ENCODE data around the gene WDR27.

The WDR27 gene

DNA sequence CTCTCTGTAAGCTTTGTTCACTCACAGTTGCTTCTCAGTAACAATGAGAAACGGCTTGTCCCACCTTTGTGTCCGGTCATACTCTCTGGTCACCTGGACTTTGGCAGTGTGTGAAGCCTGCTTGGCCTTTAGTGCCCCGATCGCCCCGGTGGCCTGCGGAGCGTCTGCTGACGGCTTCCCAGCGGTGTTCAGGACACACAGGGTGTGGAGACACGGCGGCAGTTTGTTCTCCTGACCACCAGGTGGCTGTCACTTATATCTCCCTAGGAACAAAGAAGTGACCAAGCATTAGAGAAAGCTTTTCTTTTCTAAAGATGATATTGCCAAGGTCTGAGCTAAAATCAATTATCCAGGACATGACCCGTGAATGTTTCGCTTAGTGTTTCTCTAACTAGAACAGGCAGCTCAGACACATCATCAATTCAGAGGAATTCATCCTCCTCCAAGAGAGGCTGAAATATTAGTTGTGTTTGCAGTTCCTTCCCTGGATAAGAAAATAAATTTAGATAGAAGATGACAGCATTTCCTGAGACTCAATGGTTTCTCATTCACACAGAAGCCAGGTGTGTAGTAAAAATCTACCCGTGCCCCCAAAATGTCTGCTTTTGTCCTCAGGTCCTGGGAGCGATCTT is 280.8 kb downstream of the WDR27 start:
- Histone ChIP-seq H3K9me3 (ENCODE audit: control insufficient read depth, low read length) (no peaks in the 10 kb centered on the region), H3K4me3 (ENCODE audit: extremely low read depth, insufficient read depth, low read length, poor library complexity, severe bottlenecking) (no peak overlapping the region), H3K27ac (ENCODE audit: low read depth, low read length, severe bottlenecking) (no peak overlapping the region), H3K36me3 (ENCODE audit: control insufficient read depth, insufficient read depth, low read length) (no peaks in the 10 kb centered on the region), H3K4me1 (ENCODE audit: control insufficient read depth, insufficient read depth, low read length, poor library complexity, severe bottlenecking) (no peaks in the 10 kb centered on the region)
- 74 to 77% methylated on average over 11 to 15 of the region's 15 CpGs for WGBS, 2 experiments (ENCODE audit: insufficient coverage in 2 of 2)

DNA sequence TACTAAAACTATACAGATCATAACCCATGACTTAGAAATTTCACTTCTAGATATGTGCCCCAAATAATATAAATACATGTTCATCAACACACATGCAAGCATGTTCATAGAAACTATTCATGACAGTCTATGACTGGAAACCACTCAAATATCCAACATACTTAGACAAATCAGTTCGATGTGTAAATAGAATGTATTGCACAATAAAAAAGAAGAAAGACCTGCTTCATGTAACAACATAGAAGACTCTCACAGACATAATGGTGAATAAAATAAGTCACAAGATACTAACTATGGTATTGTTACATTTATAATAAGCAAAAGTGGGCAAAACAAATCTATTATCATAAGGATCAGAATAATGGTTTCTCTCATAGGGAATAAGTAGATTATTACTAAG is 284.7 kb downstream of the WDR27 start:
- Histone ChIP-seq H3K9me3 (ENCODE audit: control insufficient read depth, low read length) (peaks cover 9% of the 10 kb centered on the region), H3K36me3 (ENCODE audit: control insufficient read depth, insufficient read depth, low read length) (no peaks in the 10 kb centered on the region), H3K27ac (ENCODE audit: low read depth, low read length, severe bottlenecking) (no peak overlapping the region), H3K4me3 (ENCODE audit: extremely low read depth, insufficient read depth, low read length, poor library complexity, severe bottlenecking) (no peak overlapping the region), H3K4me1 (ENCODE audit: control insufficient read depth, insufficient read depth, low read length, poor library complexity, severe bottlenecking) (no peaks in the 10 kb centered on the region)
- no CpG with 5 or more reads among the region's 1 CpG for WGBS, 2 experiments (ENCODE audit: insufficient coverage in 2 of 2)

DNA sequence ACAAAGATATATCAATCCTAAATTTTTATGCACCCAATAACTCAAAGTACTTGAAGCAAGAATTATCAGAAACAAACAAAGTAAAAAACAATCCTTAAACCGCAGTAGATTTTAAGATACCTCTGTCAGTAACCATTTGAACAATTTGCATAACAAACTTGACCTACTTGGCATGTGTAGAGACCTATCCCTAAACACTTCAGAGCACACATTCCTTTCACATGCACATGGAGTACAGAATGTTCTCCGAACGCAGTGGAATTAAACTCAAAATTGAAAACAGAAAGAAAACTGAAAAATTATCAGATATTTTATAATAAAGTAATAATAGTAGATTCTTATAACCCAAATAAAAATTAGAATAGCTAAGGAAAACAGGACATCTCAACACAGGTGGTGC is 285.6 kb downstream of the WDR27 start:
- Histone ChIP-seq H3K9me3 (ENCODE audit: control insufficient read depth, low read length) (peaks cover 9% of the 10 kb centered on the region), H3K27ac (ENCODE audit: low read depth, low read length, severe bottlenecking) (no peak overlapping the region), H3K36me3 (ENCODE audit: control insufficient read depth, insufficient read depth, low read length) (no peaks in the 10 kb centered on the region), H3K4me1 (ENCODE audit: control insufficient read depth, insufficient read depth, low read length, poor library complexity, severe bottlenecking) (no peaks in the 10 kb centered on the region), H3K4me3 (ENCODE audit: extremely low read depth, insufficient read depth, low read length, poor library complexity, severe bottlenecking) (no peak overlapping the region)
- 67 to 83% methylated on average over 1 of the region's 3 CpGs for WGBS, 2 experiments (ENCODE audit: insufficient coverage in 2 of 2)

DNA sequence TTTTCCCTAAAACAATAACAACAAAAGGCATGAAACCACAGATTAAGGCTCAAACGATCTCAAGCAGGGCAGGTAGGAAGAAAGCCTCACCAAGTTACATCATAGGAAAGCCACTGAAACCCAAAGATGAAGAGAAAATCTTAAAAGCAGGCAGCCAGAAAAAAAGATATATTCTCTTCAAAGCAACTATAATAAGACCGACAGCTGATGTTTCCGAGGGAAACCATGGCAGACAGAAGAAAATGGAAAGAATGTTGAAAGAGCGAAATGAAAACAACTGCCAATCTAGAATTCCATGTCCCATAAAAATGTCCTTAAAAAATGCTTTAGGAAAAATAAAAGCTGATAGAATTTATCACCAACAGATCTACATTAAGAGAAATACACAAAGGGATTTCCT is 286.6 kb downstream of the WDR27 start:
- H3K9me3 ChIP-seq (ENCODE audit: control insufficient read depth, low read length), result peaks cover 11% of the 10 kb centered on the region
- no peak overlapping the region for H3K27ac ChIP-seq (ENCODE audit: low read depth, low read length, severe bottlenecking)
- H3K4me1 ChIP-seq (ENCODE audit: control insufficient read depth, insufficient read depth, low read length, poor library complexity, severe bottlenecking), result no peaks in the 10 kb centered on the region
- 86% methylated on average over 1 of the region's 4 CpGs; no CpG with 5 or more reads in 1 of the 2 experiments for WGBS, 2 experiments (ENCODE audit: insufficient coverage in 2 of 2)
- H3K36me3 ChIP-seq (ENCODE audit: control insufficient read depth, insufficient read depth, low read length), result no peaks in the 10 kb centered on the region
- H3K4me3 ChIP-seq (ENCODE audit: extremely low read depth, insufficient read depth, low read length, poor library complexity, severe bottlenecking), result no peak overlapping the region

DNA sequence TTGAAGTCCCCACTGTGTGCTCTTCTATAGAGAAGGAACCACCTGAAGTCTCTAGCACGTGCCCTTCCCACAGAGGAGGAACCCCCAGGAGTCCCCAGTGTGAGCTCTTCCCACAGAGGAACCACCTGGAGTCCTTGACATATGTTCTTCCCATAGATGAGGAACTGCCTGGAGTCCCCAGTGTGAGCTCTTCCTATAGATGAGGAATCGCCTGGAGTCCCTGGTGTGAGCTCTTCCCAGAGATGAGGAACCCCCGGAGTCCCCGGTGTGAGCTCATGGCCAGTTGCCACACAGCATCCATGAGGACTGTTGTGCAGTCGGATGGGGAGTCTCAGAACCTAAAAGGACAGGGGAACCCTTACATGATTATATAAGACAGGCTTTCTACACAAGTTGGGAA is 290.1 kb downstream of the WDR27 start:
- WGBS, 2 experiments (ENCODE audit: insufficient coverage in 2 of 2), result 79 to 94% methylated on average over 2 to 3 of the region's 5 CpGs
- no peaks in the 10 kb centered on the region for H3K4me1 ChIP-seq (ENCODE audit: control insufficient read depth, insufficient read depth, low read length, poor library complexity, severe bottlenecking)
- no peak overlapping the region for H3K4me3 ChIP-seq (ENCODE audit: extremely low read depth, insufficient read depth, low read length, poor library complexity, severe bottlenecking)
- no peaks in the 10 kb centered on the region for H3K36me3 ChIP-seq (ENCODE audit: control insufficient read depth, insufficient read depth, low read length)
- no peak overlapping the region for H3K27ac ChIP-seq (ENCODE audit: low read depth, low read length, severe bottlenecking)
- peaks cover 20% of the 10 kb centered on the region for H3K9me3 ChIP-seq (ENCODE audit: control insufficient read depth, low read length)

DNA sequence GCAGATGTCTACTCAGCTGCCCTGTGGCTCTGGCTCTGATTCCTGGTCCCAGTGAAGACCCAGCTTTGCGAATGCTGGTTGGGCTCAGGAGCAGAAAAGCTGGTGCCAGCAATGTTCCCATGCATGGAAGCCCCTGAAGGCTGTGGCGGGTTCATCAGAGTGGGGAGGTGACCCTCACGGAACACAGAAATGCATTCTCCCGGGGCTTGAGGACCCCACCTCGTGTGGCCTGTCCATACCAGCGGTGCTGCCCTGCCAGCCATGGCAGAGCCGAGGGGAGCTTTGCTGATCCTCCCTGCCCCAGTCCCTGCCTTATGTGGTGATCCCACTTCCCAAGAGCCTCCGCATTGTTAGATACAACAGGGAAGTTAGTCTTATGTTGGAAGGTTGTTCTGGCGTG is 290.5 kb downstream of the WDR27 start:
- no peak overlapping the region for H3K27ac ChIP-seq (ENCODE audit: low read depth, low read length, severe bottlenecking)
- no peaks in the 10 kb centered on the region for H3K4me1 ChIP-seq (ENCODE audit: control insufficient read depth, insufficient read depth, low read length, poor library complexity, severe bottlenecking)
- 91 to 94% methylated on average over 6 to 9 of the region's 9 CpGs for WGBS, 2 experiments (ENCODE audit: insufficient coverage in 2 of 2)
- H3K9me3 ChIP-seq (ENCODE audit: control insufficient read depth, low read length), result peaks cover 20% of the 10 kb centered on the region
- no peak overlapping the region for H3K4me3 ChIP-seq (ENCODE audit: extremely low read depth, insufficient read depth, low read length, poor library complexity, severe bottlenecking)
- no peaks in the 10 kb centered on the region for H3K36me3 ChIP-seq (ENCODE audit: control insufficient read depth, insufficient read depth, low read length)

DNA sequence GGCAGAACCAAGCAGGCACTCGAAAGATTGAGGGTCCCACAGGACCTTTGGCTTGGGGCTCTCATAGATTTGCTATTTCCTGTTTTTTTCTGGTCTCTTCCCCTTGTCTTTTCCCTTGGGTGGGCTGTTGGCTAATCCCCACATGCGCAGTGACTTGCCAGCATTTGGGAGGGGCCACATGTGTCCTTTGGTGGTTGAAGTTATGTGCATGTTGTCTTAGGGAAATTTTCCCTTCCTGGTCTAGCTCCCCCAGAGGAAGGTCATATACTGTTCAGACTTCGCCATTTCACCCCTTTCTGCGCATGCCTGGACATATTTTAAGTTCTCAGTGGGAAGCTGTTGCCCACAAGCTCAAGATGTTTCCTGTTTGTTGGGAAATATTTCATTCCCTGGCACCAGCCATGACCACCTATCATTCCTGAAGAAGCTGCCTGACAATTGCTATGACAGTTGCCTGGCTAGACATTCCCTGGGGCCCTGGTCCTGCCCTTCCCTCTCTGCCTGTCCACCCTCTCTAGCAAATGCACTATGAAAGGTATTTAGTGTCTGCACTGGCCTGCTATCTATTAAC is 292.0 kb downstream of the WDR27 start:
- H3K4me1 ChIP-seq (ENCODE audit: control insufficient read depth, insufficient read depth, low read length, poor library complexity, severe bottlenecking), result no peaks in the 10 kb centered on the region
- no peaks in the 10 kb centered on the region for H3K36me3 ChIP-seq (ENCODE audit: control insufficient read depth, insufficient read depth, low read length)
- peaks cover 15% of the 10 kb centered on the region for H3K9me3 ChIP-seq (ENCODE audit: control insufficient read depth, low read length)
- H3K4me3 ChIP-seq (ENCODE audit: extremely low read depth, insufficient read depth, low read length, poor library complexity, severe bottlenecking), result no peak overlapping the region
- no peak overlapping the region for H3K27ac ChIP-seq (ENCODE audit: low read depth, low read length, severe bottlenecking)
- WGBS, 2 experiments (ENCODE audit: insufficient coverage in 2 of 2), result 88 to 90% methylated on average over 3 to 4 of the region's 4 CpGs

DNA sequence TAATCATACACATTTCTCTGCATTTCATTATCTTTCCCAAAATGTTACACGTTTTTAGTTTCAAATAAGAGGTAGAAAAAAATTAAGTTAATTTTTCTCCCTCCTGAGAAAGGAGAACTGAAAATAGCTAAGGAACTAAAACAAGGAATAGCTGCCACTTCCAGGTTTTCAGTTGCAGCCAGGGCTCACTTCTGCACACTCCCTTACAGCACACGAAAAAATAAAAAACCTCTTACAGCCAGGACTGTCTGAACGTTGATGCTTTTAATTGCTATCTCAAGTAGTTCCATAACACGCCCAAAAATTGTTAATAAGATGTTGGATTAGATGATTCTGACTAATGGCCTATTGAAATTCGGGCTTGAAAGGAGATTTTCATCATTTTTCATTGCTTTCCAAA is 294.5 kb downstream of the WDR27 start:
- WGBS, 2 experiments (ENCODE audit: insufficient coverage in 2 of 2), result 80 to 100% methylated on average over 1 of the region's 5 CpGs
- H3K27ac ChIP-seq (ENCODE audit: low read depth, low read length, severe bottlenecking), result no peak overlapping the region
- H3K4me1 ChIP-seq (ENCODE audit: control insufficient read depth, insufficient read depth, low read length, poor library complexity, severe bottlenecking), result no peaks in the 10 kb centered on the region
- no peak overlapping the region for H3K4me3 ChIP-seq (ENCODE audit: extremely low read depth, insufficient read depth, low read length, poor library complexity, severe bottlenecking)
- H3K9me3 ChIP-seq (ENCODE audit: control insufficient read depth, low read length), result peaks cover 11% of the 10 kb centered on the region
- no peaks in the 10 kb centered on the region for H3K36me3 ChIP-seq (ENCODE audit: control insufficient read depth, insufficient read depth, low read length)
